CD4-positive, alpha-beta memory T cell (primary cell): ENCODE results near the gene GRID1. TPM values are rescaled to one million over a fixed set of nuclear protein-coding genes. Genes with fewer than 3 reads are reported as not detected.

Source experiments
- CTCF ChIA-PET: fragments of 350-600 bp; sonication (Branson Sonifier 250); formaldehyde crosslinking; loops from one replicate; lab custom pipeline; 2021; ENCODE audit warnings: inconsistent platforms; ENCODE audit not compliant: partially characterized antibody; lab: Charles Lee
- POLR2A ChIA-PET: fragments of 350-600 bp; sonication (Branson Sonifier 250); formaldehyde crosslinking; loops from one replicate; lab custom pipeline; 2021; ENCODE audit not compliant: partially characterized antibody; lab: Charles Lee
- DNase-seq, 5 donors: peaks; one replicate each; pipeline versions ENCODE4 v3.0.0 to v3.0.0-alpha.2; 2020 to 2022; ENCODE audit warnings: mixed read lengths in 1 of 5
- H3K27ac ChIP-seq: one replicate; pipeline ENCODE4 v1.7.0; 2013; ENCODE audit warnings: low read depth, low read length
- H3K27me3 ChIP-seq: 2 replicates; pipeline ENCODE4 v1.7.0; 2013; ENCODE audit warnings: mild to moderate bottlenecking, low read length, moderate library complexity; ENCODE audit not compliant: insufficient read depth
- H3K36me3 ChIP-seq: 2 replicates; pipeline ENCODE4 v1.7.0; 2013; ENCODE audit warnings: mild to moderate bottlenecking, low read length, moderate library complexity; ENCODE audit not compliant: insufficient read depth
- H3K4me1 ChIP-seq: 2 replicates; pipeline ENCODE4 v1.7.0; 2013; ENCODE audit warnings: mild to moderate bottlenecking, low read length, moderate library complexity; ENCODE audit not compliant: insufficient read depth
- H3K4me3 ChIP-seq, 2 donors: one replicate each; pipeline ENCODE4 v1.7.0; 2013; ENCODE audit warnings: low read length in 2 of 2, mild to moderate bottlenecking in 1 of 2
- H3K9me3 ChIP-seq, 2 donors: one replicate each; pipeline ENCODE4 v1.7.0; 2013; ENCODE audit warnings: low read length in 2 of 2, control low read depth in 1 of 2; ENCODE audit not compliant: control insufficient read depth in 1 of 2
- H3K27ac Mint-ChIP-seq, 7 donors: one replicate each; pipeline ENCODE4 v1.8.0; 2020 to 2021; ENCODE audit warnings: mixed read lengths in 7 of 7, mild to moderate bottlenecking in 6 of 7, inconsistent platforms in 3 of 7, moderate library complexity in 3 of 7
- H3K27me3 Mint-ChIP-seq, 2 donors: one replicate each; pipeline ENCODE4 v1.8.0; 2020 to 2021; ENCODE audit warnings: mixed read lengths in 2 of 2
- H3K36me3 Mint-ChIP-seq, 2 donors: one replicate each; pipeline ENCODE4 v1.8.0; 2020 to 2021; ENCODE audit warnings: mixed read lengths in 2 of 2, inconsistent platforms in 1 of 2, mild to moderate bottlenecking in 1 of 2
- H3K4me1 Mint-ChIP-seq, 4 donors: one replicate each; pipeline ENCODE4 v1.8.0; 2020 to 2021; ENCODE audit warnings: mixed read lengths in 4 of 4, mild to moderate bottlenecking in 1 of 4
- H3K4me3 Mint-ChIP-seq, 8 donors: one replicate each; pipeline ENCODE4 v1.8.0; 2020 to 2021; ENCODE audit warnings: mixed read lengths in 8 of 8, mild to moderate bottlenecking in 7 of 8, moderate library complexity in 6 of 8, inconsistent platforms in 3 of 8
- H3K9me3 Mint-ChIP-seq, 8 donors: one replicate each; pipeline ENCODE4 v1.8.0; 2020 to 2021; ENCODE audit warnings: mixed read lengths in 8 of 8, mild to moderate bottlenecking in 5 of 8, inconsistent platforms in 3 of 8, moderate library complexity in 1 of 8
- intact Hi-C: fragments of 100-400 bp; cut with micrococcal nuclease; formaldehyde crosslinking; loops from one replicate; pipeline ENCODE4 v1.15.1; 2023
- polyA plus RNA-seq, 2 donors: library from polyadenylated mRNA; unstranded; fragments of 300-500 nt; fragmentation: Illumina TruSeq; gene quantifications; one replicate each; pipeline ENCODE4 v1.2.3, GENCODE V29; 2021
- total RNA-seq, 2 experiments: library from RNA; stranded (reverse); gene quantifications; one replicate each; pipeline ENCODE4 v1.2.3, GENCODE V29; 2021

The GRID1 gene
- total and polyA plus RNA-seq, 4 experiments from 2014 or later = not detected

- H3K36me3 ChIP-seq = no peaks in the 10 kb centered on the region
- H3K4me1 ChIP-seq = no peaks in the 10 kb centered on the region
- no peak overlapping the region for H3K27ac ChIP-seq
- Mint-ChIP-seq H3K4me1 (no peaks in the 10 kb centered on the region), H3K27me3 (peaks cover 8 to 11% of the 10 kb centered on the region in 2 donors), H3K36me3 (no peaks in the 10 kb centered on the region), H3K27ac (no peak overlapping the region), H3K9me3 (peaks cover 0 to 11% (median 2%) of the 10 kb centered on the region in 8 donors), H3K4me3 (no peak overlapping the region)
- no peaks in the 10 kb centered on the region for H3K9me3 ChIP-seq
- no peak overlapping the region for H3K4me3 ChIP-seq
- POLR2A ChIA-PET = no interaction called here
- CTCF ChIA-PET = no interaction called here
- intact Hi-C loops = no loop called here
- H3K27me3 ChIP-seq = no peaks in the 10 kb centered on the region
- DNase-seq = no peak
Observed at GRCh38 chr10:85826377-85826776, 540.2 kb downstream of the GRID1 start.

GRCh38 chr10:85811405-85811804 lies 555.2 kb downstream of the GRID1 start:
- peaks cover 0 to 7% of the 10 kb centered on the region in 2 donors for H3K36me3 Mint-ChIP-seq
- Histone ChIP-seq H3K27ac (no peak overlapping the region), H3K27me3 (no peaks in the 10 kb centered on the region), H3K4me1 (no peaks in the 10 kb centered on the region), H3K4me3 (no peak overlapping the region), H3K9me3 (peaks cover 0 to 10% of the 10 kb centered on the region in 2 donors), H3K36me3 (no peaks in the 10 kb centered on the region)
- no peak overlapping the region for H3K4me3 Mint-ChIP-seq
- intact Hi-C loops = no loop called here
- CTCF ChIA-PET = no interaction called here
- H3K27ac Mint-ChIP-seq = no peak overlapping the region
- no peaks in the 10 kb centered on the region for H3K4me1 Mint-ChIP-seq
- peaks cover 0 to 45% (median 28%) of the 10 kb centered on the region in 8 donors for H3K9me3 Mint-ChIP-seq
- POLR2A ChIA-PET = no interaction called here
- no peak for DNase-seq
- H3K27me3 Mint-ChIP-seq = peaks cover 0 to 3% of the 10 kb centered on the region in 2 donors

- no peaks in the 10 kb centered on the region for H3K27me3 ChIP-seq
- H3K36me3 ChIP-seq = no peaks in the 10 kb centered on the region
- Mint-ChIP-seq H3K9me3 (peaks cover 0 to 45% (median 28%) of the 10 kb centered on the region in 8 donors), H3K36me3 (peaks cover 0 to 7% of the 10 kb centered on the region in 2 donors), H3K4me3 (no peak overlapping the region), H3K27me3 (peaks cover 0 to 2% of the 10 kb centered on the region in 2 donors), H3K4me1 (no peaks in the 10 kb centered on the region), H3K27ac (no peak overlapping the region)
- peaks cover 0 to 10% of the 10 kb centered on the region in 2 donors for H3K9me3 ChIP-seq
- intact Hi-C loops = no loop called here
- ChIA-PET CTCF (no interaction called here), POLR2A (no interaction called here)
- DNase-seq = peak in 1 of 5 donors; percentile 28
- H3K4me1 ChIP-seq = no peaks in the 10 kb centered on the region
- H3K4me3 ChIP-seq = no peak overlapping the region
- H3K27ac ChIP-seq = no peak overlapping the region
Observed at GRCh38 chr10:85810674-85811073, 555.9 kb downstream of the GRID1 start.

- peaks cover 5 to 9% of the 10 kb centered on the region in 2 donors for H3K27me3 Mint-ChIP-seq
- H3K27me3 ChIP-seq = no peaks in the 10 kb centered on the region
- H3K36me3 ChIP-seq = no peaks in the 10 kb centered on the region
- H3K4me3 Mint-ChIP-seq = no peak overlapping the region
- POLR2A ChIA-PET = no interaction called here
- no peak overlapping the region for H3K4me3 ChIP-seq
- peaks cover 0 to 8% (median 2%) of the 10 kb centered on the region in 4 donors for H3K4me1 Mint-ChIP-seq
- intact Hi-C loops = no loop called here
- no peaks in the 10 kb centered on the region for H3K36me3 Mint-ChIP-seq
- H3K4me1 ChIP-seq = no peaks in the 10 kb centered on the region
- H3K9me3 Mint-ChIP-seq = peaks cover 0 to 4% (median 0%) of the 10 kb centered on the region in 8 donors
- CTCF ChIA-PET = no interaction called here
- H3K27ac ChIP-seq = no peak overlapping the region
- no peaks in the 10 kb centered on the region for H3K9me3 ChIP-seq
- H3K27ac Mint-ChIP-seq = no peak overlapping the region
- DNase-seq = no peak
Observed at GRCh38 chr10:85795460-85795859, 571.1 kb downstream of the GRID1 start.

GRCh38 chr10:85794553-85794952 lies 572.0 kb downstream of the GRID1 start:
- Histone ChIP-seq H3K4me1 (no peaks in the 10 kb centered on the region), H3K36me3 (no peaks in the 10 kb centered on the region), H3K27ac (no peak overlapping the region), H3K9me3 (no peaks in the 10 kb centered on the region), H3K27me3 (no peaks in the 10 kb centered on the region), H3K4me3 (no peak overlapping the region)
- no peak for DNase-seq
- Mint-ChIP-seq H3K4me3 (no peak overlapping the region), H3K9me3 (peaks cover 0 to 4% (median 0%) of the 10 kb centered on the region in 8 donors), H3K27me3 (peaks cover 5 to 8% of the 10 kb centered on the region in 2 donors), H3K4me1 (peaks cover 0 to 8% (median 2%) of the 10 kb centered on the region in 4 donors), H3K36me3 (no peaks in the 10 kb centered on the region), H3K27ac (no peak overlapping the region)
- ChIA-PET CTCF (no interaction called here), POLR2A (no interaction called here)
- intact Hi-C loops = no loop called here

- Histone ChIP-seq H3K27me3 (no peaks in the 10 kb centered on the region), H3K4me3 (no peak overlapping the region), H3K36me3 (no peaks in the 10 kb centered on the region), H3K27ac (no peak overlapping the region), H3K4me1 (no peaks in the 10 kb centered on the region), H3K9me3 (no peaks in the 10 kb centered on the region)
- CTCF ChIA-PET = interaction anchor here (0.6 kb wide), 1 partner anchor 341 kb away, joined by 4 read pairs; no protein-coding TSS in a partner anchor
- intact Hi-C loops = no loop called here
- Mint-ChIP-seq H3K27me3 (peaks cover 0 to 2% of the 10 kb centered on the region in 2 donors), H3K36me3 (no peaks in the 10 kb centered on the region), H3K27ac (no peak overlapping the region), H3K4me1 (peaks cover 0 to 8% (median 2%) of the 10 kb centered on the region in 4 donors), H3K4me3 (no peak overlapping the region), H3K9me3 (peaks cover 0 to 3% (median 0%) of the 10 kb centered on the region in 8 donors)
- POLR2A ChIA-PET = no interaction called here
- DNase-seq = no peak
Observed at GRCh38 chr10:85792533-85792858, 574.1 kb downstream of the GRID1 start.

- Mint-ChIP-seq H3K36me3 (no peaks in the 10 kb centered on the region), H3K4me1 (peaks cover 0 to 8% (median 2%) of the 10 kb centered on the region in 4 donors), H3K27ac (peak overlapping the region in 2 of 7 donors; percentile 36 to 37), H3K27me3 (peaks cover 0 to 2% of the 10 kb centered on the region in 2 donors), H3K9me3 (peaks cover 0 to 3% (median 0%) of the 10 kb centered on the region in 8 donors), H3K4me3 (no peak overlapping the region)
- ChIA-PET POLR2A (no interaction called here), CTCF (interaction anchor here (0.6 kb wide), 1 partner anchor 340 kb away, joined by 4 read pairs; no protein-coding TSS in a partner anchor)
- no peaks in the 10 kb centered on the region for H3K9me3 ChIP-seq
- H3K4me3 ChIP-seq = no peak overlapping the region
- H3K36me3 ChIP-seq = no peaks in the 10 kb centered on the region
- intact Hi-C loops = no loop called here
- H3K4me1 ChIP-seq = no peaks in the 10 kb centered on the region
- no peak for DNase-seq
- no peak overlapping the region for H3K27ac ChIP-seq
- H3K27me3 ChIP-seq = no peaks in the 10 kb centered on the region
Observed at GRCh38 chr10:85791818-85792532, 574.6 kb downstream of the GRID1 start.
